Chondrocyte (in vitro differentiated cells): ENCODE measurements around the gene RLF. TPM values are rescaled to one million over a fixed set of nuclear protein-coding genes. Genes with fewer than 3 reads are reported as not detected.
"Not testable (repeated sequence)": the region's sequence is repeated elsewhere in the genome, so short reads cannot be mapped to it uniquely, and the experiment has no call there.

Experiments used
- DNase-seq: peaks from one replicate; pipeline ENCODE4 v3.0.0; 2021; ENCODE audit warnings: mixed read lengths, low spot score
- H3K27ac Mint-ChIP-seq: one replicate; pipeline ENCODE4 v1.8.0; 2021; ENCODE audit warnings: mild to moderate bottlenecking, moderate library complexity, mixed read lengths; ENCODE audit not compliant: unreplicated experiment
- H3K27me3 Mint-ChIP-seq: 2 replicates; pipeline ENCODE4 v1.8.0; 2021; ENCODE audit warnings: low read depth, mixed read lengths
- H3K36me3 Mint-ChIP-seq: 2 replicates; pipeline ENCODE4 v1.8.0; 2021; ENCODE audit warnings: low read depth, mixed read lengths
- H3K4me1 Mint-ChIP-seq: 2 replicates; pipeline ENCODE4 v1.8.0; 2021; ENCODE audit warnings: low read depth, mild to moderate bottlenecking, mixed read lengths
- H3K4me3 Mint-ChIP-seq: one replicate; pipeline ENCODE4 v1.8.0; 2021; ENCODE audit warnings: mild to moderate bottlenecking, moderate library complexity, mixed read lengths; ENCODE audit not compliant: unreplicated experiment
- H3K9me3 Mint-ChIP-seq: 2 replicates; pipeline ENCODE4 v1.8.0; 2021; ENCODE audit warnings: low read depth, mixed read lengths
- CTCF ChIP-seq: fragments of 200-600 bp; sonication (generic); IDR thresholded peaks from 2 replicates; pipeline ENCODE4 v1.5.0; 2021; ENCODE audit warnings: antibody characterized with exemption, mild to moderate bottlenecking, moderate library complexity
- total RNA-seq: library from RNA; stranded (reverse); gene quantifications from 3 replicates; pipeline ENCODE4 v1.2.1, GENCODE V29; 2021

The RLF gene
- total RNA-seq, 1 donor from 2014 or later: 16.0 TPM

DNA sequence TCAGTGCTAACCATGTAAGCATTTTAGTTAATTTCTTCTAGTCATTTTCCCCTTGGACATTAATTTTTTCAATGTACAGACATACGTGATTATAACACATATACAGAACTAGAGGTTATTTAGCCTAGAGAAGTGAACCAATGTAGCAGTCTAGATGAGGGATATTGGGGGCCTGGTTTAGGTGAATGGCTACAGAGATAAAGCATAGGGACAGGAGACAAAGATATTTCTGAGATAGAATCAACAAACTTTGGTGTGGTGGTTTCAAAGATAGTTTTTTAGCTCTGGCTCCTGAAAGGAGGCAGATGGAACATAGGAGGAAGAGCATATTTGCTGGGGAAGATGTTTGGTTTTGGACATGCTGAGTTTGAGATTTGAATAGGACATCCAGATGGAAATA is 23.0 kb downstream of the RLF start:
- H3K36me3 Mint-ChIP-seq: no peaks in the 10 kb centered on the region
- H3K27ac Mint-ChIP-seq: peak overlapping the region; percentile 3
- no peaks in the 10 kb centered on the region for H3K9me3 Mint-ChIP-seq
- no peaks in the 10 kb centered on the region for H3K27me3 Mint-ChIP-seq
- TF ChIP-seq CTCF: no peak
- DNase-seq: no peak
- no peak overlapping the region for H3K4me3 Mint-ChIP-seq
- peaks cover 47% of the 10 kb centered on the region for H3K4me1 Mint-ChIP-seq

DNA sequence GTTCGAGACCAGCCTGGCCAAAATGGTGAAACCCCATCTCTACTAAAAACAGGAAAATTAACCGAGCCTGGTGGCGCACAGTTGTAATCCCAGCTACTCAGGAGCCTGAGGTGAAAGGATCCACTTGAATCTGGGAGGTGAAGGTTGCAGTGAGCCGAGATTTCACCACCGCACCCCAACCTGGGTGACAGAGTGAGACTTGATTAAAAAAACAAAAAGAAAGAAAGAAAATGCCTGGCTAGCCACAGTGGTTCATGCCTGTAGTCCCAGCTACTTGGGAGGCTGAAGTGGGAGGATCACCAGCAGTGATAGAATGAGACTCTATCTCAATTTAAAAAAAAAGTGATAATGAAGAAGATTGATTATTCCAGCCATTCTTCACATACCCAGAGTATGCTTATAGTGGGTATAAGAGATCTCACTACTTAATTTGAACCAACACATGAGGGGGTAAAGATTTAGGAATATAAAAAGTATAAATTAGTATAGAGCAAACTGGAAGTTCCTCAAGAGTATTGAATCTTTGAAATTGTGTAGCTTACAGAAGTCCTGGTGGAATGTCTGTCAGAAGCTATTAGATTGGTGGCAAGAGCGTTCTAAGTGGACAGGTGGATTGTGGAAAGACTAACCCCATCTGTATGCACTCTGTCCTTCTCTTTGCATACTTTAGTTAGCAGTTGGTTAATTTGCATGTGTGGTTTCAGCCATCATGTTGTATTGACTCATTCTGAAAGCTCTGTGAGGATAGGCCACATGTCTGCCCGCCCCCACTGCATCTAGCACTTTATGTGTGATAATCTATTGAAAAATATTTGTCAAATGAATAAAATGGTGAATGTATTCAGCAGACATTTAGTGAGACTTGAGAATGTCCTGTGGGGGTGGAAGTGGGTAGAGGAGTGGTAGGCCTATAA is 25.0 kb downstream of the RLF start:
- Mint-ChIP-seq H3K36me3 (peaks cover 2% of the 10 kb centered on the region), H3K4me3 (no peak overlapping the region), H3K27ac (peak overlapping the region; percentile 27), H3K9me3 (no peaks in the 10 kb centered on the region), H3K4me1 (peaks cover 43% of the 10 kb centered on the region), H3K27me3 (no peaks in the 10 kb centered on the region)
- TF ChIP-seq CTCF: no peak
- DNase-seq: no peak

DNA sequence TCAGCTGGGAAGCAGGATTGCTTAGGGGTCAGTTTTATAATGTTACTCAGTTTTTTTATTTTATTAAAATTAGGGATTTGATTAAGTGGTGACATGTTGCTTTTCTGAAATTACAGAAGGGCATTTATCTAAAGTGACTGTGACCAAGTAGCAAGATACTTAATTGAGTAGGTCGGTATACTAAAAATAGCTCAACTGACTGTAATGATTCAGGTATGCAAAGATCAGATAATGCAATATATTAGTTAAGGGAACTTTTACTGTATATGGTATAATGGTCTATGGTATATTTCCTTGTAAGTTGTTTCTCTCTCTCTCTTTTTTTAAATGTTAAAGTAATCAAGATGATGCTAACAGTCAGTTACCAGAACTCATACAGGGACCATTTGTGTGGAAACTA is 26.2 kb downstream of the RLF start:
- Mint-ChIP-seq H3K27me3 (no peaks in the 10 kb centered on the region), H3K4me3 (no peak overlapping the region), H3K27ac (peak overlapping the region; percentile 37), H3K4me1 (peaks cover 42% of the 10 kb centered on the region), H3K9me3 (no peaks in the 10 kb centered on the region), H3K36me3 (peaks cover 2% of the 10 kb centered on the region)
- no peak for DNase-seq
- TF ChIP-seq CTCF: no peak

DNA sequence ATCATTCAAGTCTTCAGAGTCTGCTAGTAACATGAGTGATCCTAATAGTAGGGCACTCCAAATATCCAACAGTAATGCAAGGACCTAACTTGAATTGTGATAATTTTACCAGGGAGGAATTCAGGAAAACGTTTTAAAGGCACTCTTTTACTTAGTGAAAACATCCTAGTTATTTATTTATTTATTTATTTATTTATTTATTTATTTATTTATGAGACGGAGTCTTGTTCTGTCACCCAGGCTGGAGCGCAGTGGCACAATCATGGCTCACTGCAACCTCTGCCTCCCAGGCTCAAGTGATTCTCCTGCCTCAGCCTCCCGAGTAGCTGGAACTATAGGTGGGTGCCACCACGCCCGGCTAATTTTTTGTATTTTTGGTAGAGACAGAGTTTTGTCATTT is 33.5 kb downstream of the RLF start:
- H3K4me3 Mint-ChIP-seq, H3K9me3 Mint-ChIP-seq, H3K27me3 Mint-ChIP-seq, H3K27ac Mint-ChIP-seq, H3K4me1 Mint-ChIP-seq, DNase-seq: not testable (repeated sequence)
- peaks cover 12% of the 10 kb centered on the region for H3K36me3 Mint-ChIP-seq

- Mint-ChIP-seq H3K27ac (no peak overlapping the region), H3K4me1 (peaks cover 9% of the 10 kb centered on the region), H3K36me3 (peaks cover 10% of the 10 kb centered on the region), H3K4me3 (no peak overlapping the region), H3K9me3 (no peaks in the 10 kb centered on the region), H3K27me3 (no peaks in the 10 kb centered on the region)
- peak; percentile 59 for TF ChIP-seq CTCF
- DNase-seq: no peak
These were observed 36.5 kb downstream of the RLF start for GRCh38 chr1:40197656-40198055.

DNA sequence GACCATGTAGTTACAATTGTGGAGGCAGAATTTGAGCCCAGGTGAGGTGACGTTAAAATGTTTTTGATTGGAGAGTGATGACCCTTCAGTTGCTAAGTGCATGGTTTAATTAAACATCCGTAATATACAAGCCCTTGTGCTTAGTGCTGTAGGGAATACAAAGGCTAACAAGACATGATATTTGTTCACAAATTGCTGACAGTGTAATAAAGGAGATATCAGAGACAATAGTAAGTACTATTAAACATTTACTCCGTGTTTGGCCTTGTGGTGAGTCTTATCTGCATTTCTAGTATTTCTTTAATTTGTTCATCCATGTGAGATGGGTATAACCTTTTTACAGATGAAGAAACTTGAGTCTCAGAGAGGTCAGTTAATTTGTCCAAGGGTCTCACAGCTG is 37.9 kb downstream of the RLF start:
- DNase-seq: no peak
- no peak for TF ChIP-seq CTCF
- H3K9me3 Mint-ChIP-seq: no peaks in the 10 kb centered on the region
- no peak overlapping the region for H3K27ac Mint-ChIP-seq
- no peaks in the 10 kb centered on the region for H3K27me3 Mint-ChIP-seq
- H3K36me3 Mint-ChIP-seq: peaks cover 10% of the 10 kb centered on the region
- peaks cover 9% of the 10 kb centered on the region for H3K4me1 Mint-ChIP-seq
- H3K4me3 Mint-ChIP-seq: no peak overlapping the region
